NCI-H2029 (cell line): ENCODE data around the gene ZNF174.

Experiments used
- DNase-seq: peaks from one replicate; lab custom pipeline; 2025; lab: John Stamatoyannopoulos, UW

ZNF174 gene

GRCh38 chr16:3400779-3401688 is at the start of gene ZNF174, which contains the start of gene ZSCAN32:
ZNF174 (plus strand) TSS chr16:3401215; CDS start chr16:3402005, 790 bp downstream.
ZSCAN32 (minus strand) TSS chr16:3401004; CDS start chr16:3397557, 3,447 bp downstream.
- DNase-seq, result peak; percentile 95

- no peak for DNase-seq
Measured at GRCh38 chr16:3355589-3355988, 45.4 kb upstream of the ZNF174 start, which contains the start of gene OR2C1. OR2C1 (plus strand) TSS chr16:3355889; CDS start chr16:3355941, 52 bp downstream.

- DNase-seq, result no peak
Measured at GRCh38 chr16:3356118-3356517, 44.9 kb upstream of the ZNF174 start.

GRCh38 chr16:3358871-3359270 is 42.1 kb upstream of the ZNF174 start:
- no peak for DNase-seq

GRCh38 chr16:3362931-3363330 is 38.1 kb upstream of the ZNF174 start:
- DNase-seq, result no peak

- no peak for DNase-seq
Measured at GRCh38 chr16:3363793-3364192, 37.2 kb upstream of the ZNF174 start.

- DNase-seq, result peak; percentile 93
Measured at GRCh38 chr16:3364774-3365427, 36.1 kb upstream of the ZNF174 start.

GRCh38 chr16:3369073-3369472 is 31.9 kb upstream of the ZNF174 start:
- DNase-seq, result no peak

GRCh38 chr16:3375680-3376079 is 25.3 kb upstream of the ZNF174 start:
- DNase-seq, result no peak

- no peak for DNase-seq
Measured at GRCh38 chr16:3377917-3378316, 23.1 kb upstream of the ZNF174 start.

GRCh38 chr16:3383045-3383448 is 18.0 kb upstream of the ZNF174 start:
- DNase-seq, result no peak

GRCh38 chr16:3388325-3388724 is 12.7 kb upstream of the ZNF174 start:
- no peak for DNase-seq

GRCh38 chr16:3389663-3390338 is 11.2 kb upstream of the ZNF174 start:
- no peak for DNase-seq

GRCh38 chr16:3400446-3400778 is 603 bp upstream of the ZNF174 start:
- DNase-seq, result no peak

- DNase-seq, result no peak
Measured at GRCh38 chr16:3401719-3402397, 843 bp downstream of the ZNF174 start.

- DNase-seq, result no peak
Measured at GRCh38 chr16:3408561-3409197, 7.7 kb downstream of the ZNF174 start.

- no peak for DNase-seq
Measured at GRCh38 chr16:3413730-3414379, 12.8 kb downstream of the ZNF174 start.

GRCh38 chr16:3431779-3432219 is 30.8 kb downstream of the ZNF174 start:
- no peak for DNase-seq

GRCh38 chr16:3434373-3434772 is 33.4 kb downstream of the ZNF174 start:
- DNase-seq, result no peak

- no peak for DNase-seq
Measured at GRCh38 chr16:3439637-3440036, 38.6 kb downstream of the ZNF174 start.
